H1 (cell line): ENCODE measurements around the gene CDC42BPB.

Experiments
- EGR1 ChIP-seq: IDR thresholded peaks from 2 replicates; pipeline ENCODE4 v1.6.1; 2011; ENCODE audit warnings: low read depth, low read length, borderline replicate concordance
- EZH2 ChIP-seq: fragments of 200-600 bp; sonication (generic); IDR thresholded peaks from 2 replicates; pipeline ENCODE4 v1.7.1; 2012; ENCODE audit warnings: low read depth, mild to moderate bottlenecking, moderate library complexity, low read length, inconsistent platforms; ENCODE audit not compliant: severe bottlenecking
- FOSL1 ChIP-seq: IDR thresholded peaks from 2 replicates; pipeline ENCODE4 v1.6.1; 2011; ENCODE audit warnings: mild to moderate bottlenecking, low read depth, low read length, moderate library complexity; ENCODE audit not compliant: insufficient read depth
- POLR2A ChIP-seq, 2 experiments: IDR thresholded peaks; 1 replicate in 1 of 2; 2 replicates in 1 of 2; pipeline ENCODE4 v1.6.1; 2011; ENCODE audit warnings: low read depth in 2 of 2, low read length in 2 of 2, mild to moderate bottlenecking in 2 of 2; ENCODE audit errors: control extremely low read depth in 1 of 2
- POLR2AphosphoS5 ChIP-seq: IDR thresholded peaks from 2 replicates; pipeline ENCODE4 v1.6.1; 2011; ENCODE audit warnings: low read depth, low read length
- RFX5 ChIP-seq: IDR thresholded peaks from 2 replicates; pipeline ENCODE4 v1.6.1; 2011; ENCODE audit warnings: low read depth, low read length, improper control_type of control experiment, borderline replicate concordance
- SIN3A ChIP-seq, 2 experiments: IDR thresholded peaks in 1 of 2; conservative IDR thresholded peaks in 1 of 2; 2 replicates each; pipeline ENCODE4 v1.6.1; 2011 to 2012; ENCODE audit warnings: low read length in 2 of 2, improper control_type of control experiment in 1 of 2, low read depth in 1 of 2, mild to moderate bottlenecking in 1 of 2
- TCF12 ChIP-seq: IDR thresholded peaks from 2 replicates; pipeline ENCODE4 v1.6.1; 2011; ENCODE audit warnings: low read depth, mild to moderate bottlenecking, low read length
- YY1 ChIP-seq: IDR thresholded peaks from 2 replicates; pipeline ENCODE4 v1.6.1; 2011; ENCODE audit warnings: low read depth, mild to moderate bottlenecking, low read length
- TF ChIP-seq, protein P1 (sequence below), 3 experiments: IDR thresholded peaks; 1 replicate in 2 of 3; 2 replicates in 1 of 3; pipeline versions ENCODE4 v1.5.1 to v1.6.1; 2011; ENCODE audit warnings: low read length in 3 of 3, mild to moderate bottlenecking in 3 of 3, inconsistent platforms in 2 of 3, low read depth in 1 of 3, moderate library complexity in 1 of 3; ENCODE audit not compliant: insufficient read depth in 1 of 3; ENCODE audit errors: control extremely low read depth in 1 of 3

DNA sequence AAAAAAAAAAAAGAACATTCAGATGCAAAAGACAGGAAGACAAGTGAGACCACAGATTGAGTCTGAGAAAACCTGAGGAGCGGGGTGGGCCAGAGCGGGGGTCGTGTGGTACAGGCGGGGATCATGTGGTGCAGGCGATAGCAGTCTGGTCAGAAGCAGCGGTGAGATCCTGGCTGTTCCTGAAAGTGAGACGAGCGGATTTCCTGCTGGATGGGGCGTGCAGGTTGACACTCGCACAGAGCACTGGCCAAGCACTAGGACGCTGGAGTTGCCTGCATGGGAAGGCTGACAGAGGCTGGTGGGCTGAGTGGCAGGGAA, 35.7 kb downstream of the CDC42BPB start:
- TF ChIP-seq, protein P1, sequence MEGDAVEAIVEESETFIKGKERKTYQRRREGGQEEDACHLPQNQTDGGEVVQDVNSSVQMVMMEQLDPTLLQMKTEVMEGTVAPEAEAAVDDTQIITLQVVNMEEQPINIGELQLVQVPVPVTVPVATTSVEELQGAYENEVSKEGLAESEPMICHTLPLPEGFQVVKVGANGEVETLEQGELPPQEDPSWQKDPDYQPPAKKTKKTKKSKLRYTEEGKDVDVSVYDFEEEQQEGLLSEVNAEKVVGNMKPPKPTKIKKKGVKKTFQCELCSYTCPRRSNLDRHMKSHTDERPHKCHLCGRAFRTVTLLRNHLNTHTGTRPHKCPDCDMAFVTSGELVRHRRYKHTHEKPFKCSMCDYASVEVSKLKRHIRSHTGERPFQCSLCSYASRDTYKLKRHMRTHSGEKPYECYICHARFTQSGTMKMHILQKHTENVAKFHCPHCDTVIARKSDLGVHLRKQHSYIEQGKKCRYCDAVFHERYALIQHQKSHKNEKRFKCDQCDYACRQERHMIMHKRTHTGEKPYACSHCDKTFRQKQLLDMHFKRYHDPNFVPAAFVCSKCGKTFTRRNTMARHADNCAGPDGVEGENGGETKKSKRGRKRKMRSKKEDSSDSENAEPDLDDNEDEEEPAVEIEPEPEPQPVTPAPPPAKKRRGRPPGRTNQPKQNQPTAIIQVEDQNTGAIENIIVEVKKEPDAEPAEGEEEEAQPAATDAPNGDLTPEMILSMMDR (IDR thresholded peaks at IDR 0.05; ENCODE audit: control extremely low read depth in 1 of 3, insufficient read depth in 1 of 3, low read depth in 1 of 3, low read length in 3 of 3) = no peak
- TF ChIP-seq POLR2A (IDR thresholded peaks at IDR 0.05; ENCODE audit: control extremely low read depth in 1 of 2, low read depth in 2 of 2, low read length in 2 of 2) = no peak
- TF ChIP-seq EGR1 = no peak
- TF ChIP-seq FOSL1 = no peak
- TF ChIP-seq RFX5 = no peak
- no peak for TF ChIP-seq TCF12
- no peak for TF ChIP-seq POLR2AphosphoS5
- no peak for TF ChIP-seq EZH2
- no peak for TF ChIP-seq SIN3A (conservative IDR thresholded peaks at IDR 0.05 in 1 of 2, IDR thresholded peaks at IDR 0.05 in 1 of 2; ENCODE audit: low read depth in 1 of 2, low read length in 2 of 2)
- no peak for TF ChIP-seq YY1
